GM19455 (cell line): ENCODE data around the gene OR2V2.

Experiments used
- ATAC-seq: cut with Tn5 transposase; IDR thresholded peaks from one replicate; pipeline ENCODE4 v1.9.1; 2021; ENCODE audit not compliant: unreplicated experiment

The OR2V2 gene

GRCh38 chr5:181189962-181190710, 42.8 kb downstream of the OR2V2 start:
- ATAC-seq = no peak

- peak; percentile 13 for ATAC-seq
These were observed 43.5 kb downstream of the OR2V2 start for GRCh38 chr5:181190711-181191525.

- ATAC-seq = peak; percentile 58
These were observed 44.3 kb downstream of the OR2V2 start for GRCh38 chr5:181191526-181192336.

GRCh38 chr5:181192337-181193046, 45.1 kb downstream of the OR2V2 start:
- ATAC-seq = no peak

GRCh38 chr5:181193656-181194055, 46.3 kb downstream of the OR2V2 start:
- no peak for ATAC-seq

- ATAC-seq = no peak
These were observed 47.3 kb downstream of the OR2V2 start for GRCh38 chr5:181194489-181195248.

- ATAC-seq = no peak
These were observed 47.9 kb downstream of the OR2V2 start for GRCh38 chr5:181195249-181195761.

- ATAC-seq = no peak
These were observed 50.1 kb downstream of the OR2V2 start for GRCh38 chr5:181197326-181197951.

GRCh38 chr5:181198106-181198685, 50.8 kb downstream of the OR2V2 start:
- ATAC-seq = no peak

- no peak for ATAC-seq
These were observed 51.6 kb downstream of the OR2V2 start for GRCh38 chr5:181198905-181199519.

GRCh38 chr5:181199881-181200638, 52.7 kb downstream of the OR2V2 start:
- no peak for ATAC-seq

GRCh38 chr5:181200816-181201215, 53.4 kb downstream of the OR2V2 start:
- no peak for ATAC-seq

- no peak for ATAC-seq
These were observed 55.8 kb downstream of the OR2V2 start for GRCh38 chr5:181203093-181203711.

- ATAC-seq = no peak
These were observed 56.4 kb downstream of the OR2V2 start for GRCh38 chr5:181203777-181204112.

GRCh38 chr5:181204113-181204825, 56.9 kb downstream of the OR2V2 start:
- no peak for ATAC-seq

GRCh38 chr5:181204826-181205760, 57.7 kb downstream of the OR2V2 start, which contains the start of gene TRIM7:
Gene TRIM7 (minus strand): TSS chr5:181205196. CDS start chr5:181205110, 86 bp downstream.
- ATAC-seq = no peak
